PC-3 (cell line): ENCODE results near the gene DOCK1. TPM values are rescaled to one million over a fixed set of nuclear protein-coding genes. Genes with fewer than 3 reads are reported as not detected.

Source experiments
- ATAC-seq: fragments of 200-7000 bp; cut with Tn5 transposase; 2 replicates; pipeline ENCODE4 v1.9.1; 2020; ENCODE audit warnings: mild to moderate bottlenecking, moderate library complexity
- BruUV-seq: library from RNA; stranded (reverse); fragments of 400-500 nt; replicated peaks from 2 replicates; lab custom pipeline; 2021; lab: Mats Ljungman, UMichigan
- CTCF ChIA-PET: fragments of 300-600 bp; sonication (Branson Sonifier 250); formaldehyde crosslinking; loops from one replicate; lab custom pipeline; 2022; ENCODE audit warnings: antibody characterized with exemption; lab: Charles Lee
- POLR2A ChIA-PET: fragments of 300-600 bp; sonication (Branson Sonifier 250); formaldehyde crosslinking; loops from one replicate; lab custom pipeline; 2022; ENCODE audit warnings: antibody characterized with exemption; ENCODE audit not compliant: unreplicated experiment; lab: Charles Lee
- DNase-seq: peaks from one replicate; pipeline ENCODE4 v3.0.0-alpha.2; 2015
- H2AFZ ChIP-seq: fragments of 300-600 bp; sonication (generic); 2 replicates; pipeline ENCODE4 v1.6.0; 2016; ENCODE audit warnings: antibody characterized with exemption, low read length
- H3F3A ChIP-seq: fragments of 300-600 bp; sonication (generic); one replicate; pipeline ENCODE4 v1.6.0; 2017; ENCODE audit warnings: antibody characterized with exemption, low read length, control low read depth, mild to moderate bottlenecking; ENCODE audit not compliant: unreplicated experiment
- H3K27ac ChIP-seq: fragments of 300-600 bp; sonication (generic); 2 replicates; pipeline ENCODE4 v1.5.1; 2016; ENCODE audit warnings: mild to moderate bottlenecking, low read length
- H3K27me3 ChIP-seq: fragments of 300-600 bp; sonication (generic); 2 replicates; pipeline ENCODE4 v1.6.1; 2016; ENCODE audit warnings: low read length, mixed read lengths
- H3K36me3 ChIP-seq: fragments of 300-600 bp; sonication (generic); 2 replicates; pipeline ENCODE4 v1.6.1; 2016; ENCODE audit warnings: low read depth, mixed run types, low read length, mixed read lengths
- H3K4me1 ChIP-seq: fragments of 300-600 bp; sonication (generic); 2 replicates; pipeline ENCODE4 v1.5.1; 2016; ENCODE audit warnings: low read length; ENCODE audit not compliant: insufficient read depth
- H3K4me2 ChIP-seq: fragments of 300-600 bp; sonication (generic); 2 replicates; pipeline ENCODE4 v1.6.0; 2016; ENCODE audit warnings: low read length
- H3K4me3 ChIP-seq: fragments of 300-600 bp; sonication (generic); 2 replicates; pipeline ENCODE4 v1.5.1; 2016; ENCODE audit warnings: mild to moderate bottlenecking, low read length, mixed read lengths
- H3K79me2 ChIP-seq: fragments of 300-600 bp; sonication (generic); 2 replicates; pipeline ENCODE4 v1.6.1; 2017; ENCODE audit warnings: low read length, mixed read lengths
- H3K9ac ChIP-seq: fragments of 300-600 bp; sonication (generic); 2 replicates; pipeline ENCODE4 v1.6.0; 2016; ENCODE audit warnings: mild to moderate bottlenecking, low read length
- H3K9me2 ChIP-seq: fragments of 300-600 bp; sonication (generic); replicated peaks from 2 replicates; pipeline ENCODE4 v1.6.1; 2016; ENCODE audit warnings: mixed run types, low read length, mixed read lengths
- H3K9me3 ChIP-seq: fragments of 300-600 bp; sonication (generic); 2 replicates; pipeline ENCODE4 v1.6.1; 2016; ENCODE audit warnings: low read length, mixed read lengths
- H4K20me1 ChIP-seq: fragments of 300-600 bp; sonication (generic); 2 replicates; pipeline ENCODE4 v1.6.1; 2016; ENCODE audit warnings: low read length, mixed read lengths
- EZH2 ChIP-seq: fragments of 300-600 bp; sonication (generic); IDR thresholded peaks from one replicate; pipeline ENCODE4 v1.6.1; 2017; ENCODE audit warnings: antibody characterized with exemption, mild to moderate bottlenecking, low read length; ENCODE audit not compliant: unreplicated experiment
- EZH2phosphoT487 ChIP-seq: fragments of 300-600 bp; sonication (generic); IDR thresholded peaks from 2 replicates; pipeline ENCODE4 v1.6.1; 2018; ENCODE audit warnings: mild to moderate bottlenecking, antibody characterized with exemption, low read length, borderline replicate concordance
- intact Hi-C: fragments of 100-400 bp; cut with micrococcal nuclease; formaldehyde crosslinking; loops from 2 replicates; pipeline ENCODE4 v1.9.0; 2023
- total RNA-seq: library from RNA; depleted of rRNA; stranded (reverse); fragments of >200 nt; gene quantifications from 2 replicates; pipeline ENCODE4 v1.2.3, GENCODE V29; 2014
- TF ChIP-seq, protein P1 (sequence below): fragments of 300-600 bp; sonication (generic); conservative IDR thresholded peaks from 2 replicates; pipeline ENCODE4 v1.5.1; 2017; ENCODE audit warnings: antibody characterized with exemption, low read depth, mild to moderate bottlenecking, low read length

DOCK1 gene
- total RNA-seq, 1 experiment from 2014 or later = 34.3 TPM

DNA sequence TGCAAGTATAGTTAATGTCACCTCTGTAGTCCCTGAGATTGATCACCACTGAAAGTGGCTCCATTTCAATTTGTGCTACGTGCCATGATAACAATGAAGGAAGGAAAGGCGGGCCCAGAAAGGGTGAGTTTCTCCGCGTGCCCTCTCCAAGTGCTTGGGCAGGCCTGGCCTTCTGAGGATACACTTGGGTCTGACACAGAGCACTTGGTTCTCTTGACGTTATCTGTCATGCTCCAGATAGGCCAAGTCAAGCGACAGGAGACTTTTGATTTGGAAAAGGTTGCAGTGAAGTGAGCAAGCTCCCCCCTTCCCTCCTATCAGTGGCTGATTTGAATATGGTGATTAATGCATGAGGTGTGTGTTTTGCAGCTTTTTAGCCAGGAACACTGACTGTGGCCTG is 452.0 kb downstream of the DOCK1 start:
- ChIA-PET CTCF (no interaction called here), POLR2A (no interaction called here)
- intact Hi-C loops = no loop called here
- H4K20me1 ChIP-seq = no peaks in the 10 kb centered on the region
- H3K4me3 ChIP-seq = no peak overlapping the region
- no peaks in the 10 kb centered on the region for H3K79me2 ChIP-seq
- H3K27ac ChIP-seq = no peak overlapping the region
- TF ChIP-seq EZH2 (no peak), EZH2phosphoT487 (no peak)
- TF ChIP-seq, protein P1, sequence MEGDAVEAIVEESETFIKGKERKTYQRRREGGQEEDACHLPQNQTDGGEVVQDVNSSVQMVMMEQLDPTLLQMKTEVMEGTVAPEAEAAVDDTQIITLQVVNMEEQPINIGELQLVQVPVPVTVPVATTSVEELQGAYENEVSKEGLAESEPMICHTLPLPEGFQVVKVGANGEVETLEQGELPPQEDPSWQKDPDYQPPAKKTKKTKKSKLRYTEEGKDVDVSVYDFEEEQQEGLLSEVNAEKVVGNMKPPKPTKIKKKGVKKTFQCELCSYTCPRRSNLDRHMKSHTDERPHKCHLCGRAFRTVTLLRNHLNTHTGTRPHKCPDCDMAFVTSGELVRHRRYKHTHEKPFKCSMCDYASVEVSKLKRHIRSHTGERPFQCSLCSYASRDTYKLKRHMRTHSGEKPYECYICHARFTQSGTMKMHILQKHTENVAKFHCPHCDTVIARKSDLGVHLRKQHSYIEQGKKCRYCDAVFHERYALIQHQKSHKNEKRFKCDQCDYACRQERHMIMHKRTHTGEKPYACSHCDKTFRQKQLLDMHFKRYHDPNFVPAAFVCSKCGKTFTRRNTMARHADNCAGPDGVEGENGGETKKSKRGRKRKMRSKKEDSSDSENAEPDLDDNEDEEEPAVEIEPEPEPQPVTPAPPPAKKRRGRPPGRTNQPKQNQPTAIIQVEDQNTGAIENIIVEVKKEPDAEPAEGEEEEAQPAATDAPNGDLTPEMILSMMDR = no peak
- H2AFZ ChIP-seq = no peak overlapping the region
- no peak overlapping the region for H3K9ac ChIP-seq
- H3F3A ChIP-seq = no peaks in the 10 kb centered on the region
- H3K36me3 ChIP-seq = no peaks in the 10 kb centered on the region
- no peak for DNase-seq
- BruUV-seq = no TSS peak
- no peaks in the 10 kb centered on the region for H3K9me2 ChIP-seq
- no peaks in the 10 kb centered on the region for H3K4me1 ChIP-seq
- H3K9me3 ChIP-seq = no peaks in the 10 kb centered on the region
- ATAC-seq = no peak
- no peak overlapping the region for H3K4me2 ChIP-seq
- no peaks in the 10 kb centered on the region for H3K27me3 ChIP-seq

DNA sequence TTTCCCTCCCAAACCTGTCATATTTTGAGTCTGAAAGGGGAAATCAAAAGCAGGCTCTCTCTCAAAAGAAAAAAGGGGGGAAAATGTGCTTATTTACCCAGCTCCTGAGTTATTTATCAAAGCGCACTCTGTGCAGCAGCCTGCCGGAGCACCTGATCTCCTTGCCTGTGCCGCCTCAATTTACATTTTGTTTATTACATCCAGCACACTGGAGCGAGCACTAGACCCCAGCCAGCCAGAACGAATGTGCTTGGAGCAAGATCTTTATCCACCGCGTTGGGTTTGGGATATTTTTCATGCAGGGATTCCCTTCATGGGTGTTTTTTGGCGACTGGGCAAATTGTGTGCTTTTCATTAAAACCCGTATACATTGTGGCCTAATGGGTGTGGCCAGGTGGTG is 453.1 kb downstream of the DOCK1 start:
- Histone ChIP-seq H3K4me1 (no peaks in the 10 kb centered on the region), H3K9me3 (no peaks in the 10 kb centered on the region), H3K27me3 (no peaks in the 10 kb centered on the region), H3K4me2 (no peak overlapping the region), H3K9me2 (no peaks in the 10 kb centered on the region), H2AFZ (no peak overlapping the region), H3K27ac (no peak overlapping the region), H3K79me2 (no peaks in the 10 kb centered on the region), H3K9ac (no peak overlapping the region), H3F3A (no peaks in the 10 kb centered on the region), H4K20me1 (no peaks in the 10 kb centered on the region), H3K4me3 (no peak overlapping the region), H3K36me3 (no peaks in the 10 kb centered on the region)
- BruUV-seq = no TSS peak
- no peak for DNase-seq
- no peak for ATAC-seq
- CTCF ChIA-PET = interaction anchor here (0.7 kb wide), 1 partner anchor 175 kb away, joined by 3 read pairs; no protein-coding TSS in a partner anchor
- POLR2A ChIA-PET = no interaction called here
- intact Hi-C loops = no loop called here
- TF ChIP-seq, protein P1 = no peak
- TF ChIP-seq EZH2 (no peak), EZH2phosphoT487 (no peak)

DNA sequence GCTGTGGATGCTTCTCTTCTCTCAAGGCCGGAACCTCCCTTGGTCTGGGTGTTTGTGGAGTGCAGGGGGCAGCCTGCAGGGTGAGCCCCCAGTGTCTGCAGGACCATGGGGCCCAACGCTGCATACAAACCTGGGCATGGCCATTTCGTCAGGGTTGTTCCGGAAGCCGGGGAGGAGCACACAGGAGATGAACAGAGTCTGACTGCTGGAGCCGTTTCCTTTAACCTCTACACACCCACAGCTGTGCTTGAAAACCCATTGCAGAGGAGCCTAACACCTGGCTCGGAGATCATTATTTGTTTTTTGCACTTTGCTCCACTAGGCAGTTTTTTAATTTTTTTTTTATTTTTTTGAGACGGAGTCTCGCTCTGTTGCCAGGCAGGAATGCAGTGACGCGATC is 458.8 kb downstream of the DOCK1 start:
- Histone ChIP-seq H2AFZ (no peak overlapping the region), H3K9me2 (no peaks in the 10 kb centered on the region), H3K27me3 (no peaks in the 10 kb centered on the region), H3K4me2 (no peak overlapping the region), H3K4me3 (no peak overlapping the region), H3K27ac (no peak overlapping the region), H3K9ac (no peak overlapping the region), H3K4me1 (no peaks in the 10 kb centered on the region), H3F3A (no peaks in the 10 kb centered on the region), H4K20me1 (no peaks in the 10 kb centered on the region), H3K9me3 (no peaks in the 10 kb centered on the region), H3K79me2 (no peaks in the 10 kb centered on the region), H3K36me3 (no peaks in the 10 kb centered on the region)
- ATAC-seq (no peak), DNase-seq (no peak)
- CTCF ChIA-PET = no interaction called here
- TF ChIP-seq EZH2 (no peak), EZH2phosphoT487 (no peak)
- TF ChIP-seq, protein P1 = no peak
- POLR2A ChIA-PET = no interaction called here
- BruUV-seq = no TSS peak
- intact Hi-C loops = no loop called here
